Thyroid gland (tissue), 4 donors: ENCODE measurements around the gene SLC6A7.

Experiments
- CTCF ChIP-seq, 6 experiments: fragments of 200-600 bp in 3 of 6; fragments of 450-650 bp in 3 of 6; sonication (generic) in 3 of 6; IDR thresholded peaks; one replicate each; pipeline ENCODE4 v1.5.1; 2016 to 2019; ENCODE audit warnings: antibody characterized with exemption in 6 of 6, mild to moderate bottlenecking in 2 of 6, inconsistent platforms in 1 of 6, moderate library complexity in 1 of 6
- POLR2A ChIP-seq, 2 donors: fragments of 450-650 bp; IDR thresholded peaks; one replicate each; pipeline ENCODE4 v1.6.1; 2017; ENCODE audit warnings: antibody characterized with exemption in 2 of 2, mild to moderate bottlenecking in 2 of 2, moderate library complexity in 1 of 2

- TF ChIP-seq POLR2A (IDR thresholded peaks at IDR 0.05), result no peak
- TF ChIP-seq CTCF (IDR thresholded peaks at IDR 0.05), result no peak
Observed at GRCh38 chr5:150241298-150242160, 51.7 kb downstream of the SLC6A7 start.
